ENCODE measurements around the gene ICOSLG. TPM values are rescaled to one million over a fixed set of nuclear protein-coding genes. Genes with fewer than 3 reads are reported as not detected.
"Not testable (repeated sequence)": the region's sequence is repeated elsewhere in the genome, so short reads cannot be mapped to it uniquely, and the experiment has no call there.

ICOSLG gene
- total RNA-seq, 1 donor, result 15.4 TPM

GRCh38 chr21:44255511-44255981, 14.8 kb upstream of the ICOSLG start:
- Histone ChIP-seq H3K27me3 (ENCODE audit: insufficient read depth, low read length) (no peaks in the 10 kb centered on the region), H3K9me3 (ENCODE audit: low read depth, low read length) (no peaks in the 10 kb centered on the region), H3K4me3 (ENCODE audit: low read length) (no peak overlapping the region), H3K4me1 (ENCODE audit: insufficient read depth, low read length) (no peaks in the 10 kb centered on the region)

GRCh38 chr21:44253832-44254710, 13.3 kb upstream of the ICOSLG start:
- Histone ChIP-seq H3K4me1 (ENCODE audit: insufficient read depth, low read length) (no peaks in the 10 kb centered on the region), H3K4me3 (ENCODE audit: low read length) (no peak overlapping the region), H3K27me3 (ENCODE audit: insufficient read depth, low read length) (no peaks in the 10 kb centered on the region), H3K9me3 (ENCODE audit: low read depth, low read length) (no peaks in the 10 kb centered on the region)

DNA sequence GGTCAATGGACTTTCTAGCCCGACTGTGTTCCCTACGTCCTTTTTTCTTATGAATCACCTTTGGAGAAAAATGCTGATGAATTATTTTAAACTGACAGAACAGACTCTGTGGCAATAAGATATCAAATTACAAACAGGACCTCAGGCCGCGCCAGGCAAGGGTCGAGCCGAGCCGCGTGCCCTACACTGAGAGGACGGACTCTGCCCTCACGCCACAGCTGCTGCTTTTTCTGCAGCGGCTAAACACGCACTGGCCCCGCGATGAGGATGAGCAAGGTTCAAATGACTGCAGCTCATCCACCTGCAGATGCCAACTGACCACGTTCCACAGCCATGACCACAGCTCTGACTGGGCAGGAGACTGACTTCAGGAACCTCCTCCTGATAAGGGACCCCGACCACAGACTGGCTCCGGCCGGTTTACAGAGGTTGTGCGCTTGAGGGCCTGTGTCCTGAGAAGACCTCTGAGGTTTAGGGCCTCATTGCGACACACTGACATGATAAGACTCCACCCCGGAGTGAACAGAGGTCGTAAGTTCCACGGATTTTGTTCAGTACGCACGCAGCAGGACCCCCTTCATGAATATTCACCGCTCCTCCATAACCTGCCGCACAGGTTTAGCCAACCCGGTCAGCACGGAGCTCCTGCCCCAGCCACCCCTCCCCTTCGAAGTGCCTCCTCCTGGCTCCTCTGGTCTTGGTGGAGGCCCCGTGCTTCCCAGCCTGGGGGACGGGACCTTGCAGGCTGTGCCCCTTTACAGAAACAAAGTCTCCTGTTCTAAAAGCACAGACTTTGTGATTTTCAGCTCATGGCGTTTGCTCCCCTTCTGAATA, 8.7 kb upstream of the ICOSLG start:
- not testable (repeated sequence) for H3K4me1 ChIP-seq (ENCODE audit: insufficient read depth, low read length); H3K27me3 ChIP-seq (ENCODE audit: insufficient read depth, low read length); H3K4me3 ChIP-seq (ENCODE audit: low read length); H3K9me3 ChIP-seq (ENCODE audit: low read depth, low read length)

DNA sequence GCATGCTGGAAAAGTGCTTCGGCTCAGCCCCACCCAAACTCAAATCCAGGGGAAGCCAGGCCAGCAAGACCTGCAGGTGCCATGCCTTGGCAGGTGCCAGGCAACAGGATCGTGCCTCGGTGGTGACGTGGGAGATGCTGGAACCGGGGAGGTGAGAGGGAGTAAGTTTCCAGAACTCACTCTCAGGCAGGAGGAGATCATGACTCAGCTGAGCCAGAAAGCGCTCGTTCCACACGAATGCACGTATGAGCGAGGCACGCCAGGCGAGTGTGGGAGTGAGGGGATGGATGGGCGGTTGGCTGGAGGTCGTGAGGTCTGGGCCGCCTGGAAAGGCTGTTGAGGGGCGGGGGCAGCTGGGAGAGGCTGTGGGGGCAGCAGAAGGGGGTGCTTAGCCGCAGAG, 7.2 kb upstream of the ICOSLG start:
- H3K27me3 ChIP-seq (ENCODE audit: insufficient read depth, low read length); H3K9me3 ChIP-seq (ENCODE audit: low read depth, low read length); H3K4me1 ChIP-seq (ENCODE audit: insufficient read depth, low read length); H3K4me3 ChIP-seq (ENCODE audit: low read length): not testable (repeated sequence)

DNA sequence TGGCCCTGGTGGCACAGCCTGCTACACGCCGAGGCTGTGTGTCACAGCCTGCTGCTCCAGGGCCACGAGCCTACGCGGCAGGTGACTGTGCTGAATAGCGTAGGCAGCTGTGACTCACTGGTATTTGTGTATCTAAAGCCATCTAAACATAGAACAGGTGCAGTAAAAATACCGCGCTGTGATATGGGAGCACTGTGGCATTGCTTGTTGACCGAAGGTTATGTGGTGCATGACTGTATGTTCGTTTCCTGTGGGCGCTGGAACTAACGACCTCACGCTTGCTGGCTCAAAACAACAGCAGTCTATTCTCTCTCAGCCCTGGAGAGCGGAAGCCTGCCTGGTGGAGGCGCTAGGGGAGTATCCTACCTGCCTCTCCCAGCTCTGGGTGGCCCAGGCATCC, 3.2 kb upstream of the ICOSLG start:
- H3K4me1 ChIP-seq (ENCODE audit: insufficient read depth, low read length); H3K4me3 ChIP-seq (ENCODE audit: low read length); H3K9me3 ChIP-seq (ENCODE audit: low read depth, low read length); H3K27me3 ChIP-seq (ENCODE audit: insufficient read depth, low read length): not testable (repeated sequence)

- H3K4me3 ChIP-seq (ENCODE audit: low read length); H3K4me1 ChIP-seq (ENCODE audit: insufficient read depth, low read length); H3K9me3 ChIP-seq (ENCODE audit: low read depth, low read length); H3K27me3 ChIP-seq (ENCODE audit: insufficient read depth, low read length): not testable (repeated sequence)
These were observed 538 bp upstream of the ICOSLG start for GRCh38 chr21:44241281-44241680.

DNA sequence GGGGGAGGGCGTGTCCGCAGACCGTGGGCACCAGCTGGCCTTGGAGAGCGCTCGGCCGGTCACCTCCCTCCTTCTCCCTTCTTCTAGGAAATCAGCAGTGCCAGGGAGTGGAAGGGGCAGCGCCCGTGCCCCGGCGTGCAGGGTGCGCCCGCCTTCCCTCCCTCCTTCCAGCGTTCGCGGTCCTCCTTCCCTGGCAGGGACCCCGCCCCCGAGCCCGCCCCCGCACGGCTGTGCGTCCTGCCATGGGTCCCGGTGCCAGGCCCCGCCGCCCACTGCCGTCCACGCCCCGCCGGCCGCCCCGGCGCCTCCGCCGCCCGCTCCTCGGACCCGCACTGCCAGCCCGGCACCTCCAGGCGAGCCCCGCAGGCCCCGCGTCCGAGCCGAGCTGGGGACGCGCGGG, 390 bp downstream of the ICOSLG start:
- H3K4me1 ChIP-seq (ENCODE audit: insufficient read depth, low read length); H3K9me3 ChIP-seq (ENCODE audit: low read depth, low read length); H3K27me3 ChIP-seq (ENCODE audit: insufficient read depth, low read length); H3K4me3 ChIP-seq (ENCODE audit: low read length): not testable (repeated sequence)

DNA sequence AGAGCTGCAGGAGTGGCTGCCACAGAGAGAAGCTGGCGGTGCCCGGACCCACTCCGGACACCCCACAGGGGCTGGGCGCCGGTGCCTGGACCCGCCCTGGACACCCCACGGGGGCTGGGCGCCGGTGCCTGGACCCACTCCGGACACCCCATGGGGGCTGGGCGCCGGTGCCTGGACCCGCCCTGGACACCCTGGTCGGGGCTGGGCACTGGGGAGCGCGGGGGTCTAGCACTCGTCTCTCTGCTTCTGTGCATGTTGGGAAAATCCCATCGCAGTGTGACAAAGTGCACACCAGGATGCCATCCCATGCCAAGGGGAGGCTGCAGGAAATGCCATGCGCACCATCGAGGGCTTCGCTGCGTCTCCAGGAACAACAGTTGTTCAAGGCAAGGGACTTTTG, 11.2 kb downstream of the ICOSLG start:
- H3K4me1 ChIP-seq (ENCODE audit: insufficient read depth, low read length); H3K27me3 ChIP-seq (ENCODE audit: insufficient read depth, low read length); H3K4me3 ChIP-seq (ENCODE audit: low read length); H3K9me3 ChIP-seq (ENCODE audit: low read depth, low read length): not testable (repeated sequence)

GRCh38 chr21:44228109-44228508, 12.6 kb downstream of the ICOSLG start:
- not testable (repeated sequence) for H3K4me3 ChIP-seq (ENCODE audit: low read length); H3K27me3 ChIP-seq (ENCODE audit: insufficient read depth, low read length); H3K9me3 ChIP-seq (ENCODE audit: low read depth, low read length)

GRCh38 chr21:44227614-44228013, 13.1 kb downstream of the ICOSLG start:
- H3K4me3 ChIP-seq (ENCODE audit: low read length); H3K27me3 ChIP-seq (ENCODE audit: insufficient read depth, low read length); H3K4me1 ChIP-seq (ENCODE audit: insufficient read depth, low read length): not testable (repeated sequence)

More at GRCh38 chr21:44228109-44228508, 12.6 kb downstream of the ICOSLG start:
- H3K4me1 ChIP-seq (ENCODE audit: insufficient read depth, low read length), result not testable (repeated sequence)

DNA sequence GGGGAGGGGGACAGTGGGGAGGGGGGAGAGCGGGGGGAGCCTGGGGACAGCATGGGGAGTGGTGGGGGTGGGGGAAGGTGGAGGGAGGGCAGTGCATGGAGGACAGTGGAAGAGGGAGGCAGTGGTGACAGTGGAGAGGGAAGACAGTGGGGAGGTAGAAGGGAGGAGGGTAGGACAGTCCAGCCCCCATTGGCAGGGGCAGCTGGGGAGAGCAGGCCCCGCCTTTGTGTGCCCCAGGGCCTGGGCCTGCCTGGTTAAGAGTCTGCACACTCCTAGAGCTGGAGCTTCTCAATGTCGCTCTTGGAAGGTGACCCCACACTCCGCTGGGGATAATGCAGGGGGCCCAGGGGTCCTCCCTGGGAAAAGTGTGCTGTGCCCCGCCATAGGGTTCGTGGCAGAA, 15.1 kb downstream of the ICOSLG start:
- H3K4me1 ChIP-seq (ENCODE audit: insufficient read depth, low read length); H3K4me3 ChIP-seq (ENCODE audit: low read length); H3K9me3 ChIP-seq (ENCODE audit: low read depth, low read length); H3K27me3 ChIP-seq (ENCODE audit: insufficient read depth, low read length): not testable (repeated sequence)

More at GRCh38 chr21:44227614-44228013, 13.1 kb downstream of the ICOSLG start:
- H3K9me3 ChIP-seq (ENCODE audit: low read depth, low read length), result not testable (repeated sequence)

DNA sequence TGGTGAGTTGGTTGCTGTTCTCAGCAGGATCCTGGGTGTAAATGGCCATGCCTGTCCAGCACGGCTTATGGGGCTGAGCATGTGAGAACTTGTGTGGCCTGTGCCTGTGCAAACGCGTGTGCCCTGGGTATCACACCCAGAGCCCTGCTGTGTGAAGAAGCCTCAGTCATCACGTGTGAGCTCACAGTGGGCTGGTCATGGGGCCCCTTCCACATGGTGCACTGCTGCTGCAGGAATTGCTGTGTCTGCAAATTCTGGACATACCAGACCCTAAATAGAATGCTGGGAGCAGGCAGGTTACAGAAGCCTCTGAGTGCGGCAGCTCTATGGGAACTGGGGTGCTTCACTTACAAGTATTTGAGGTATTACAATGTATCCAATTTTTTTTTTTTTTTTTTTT, 17.4 kb downstream of the ICOSLG start:
- not testable (repeated sequence) for H3K27me3 ChIP-seq (ENCODE audit: insufficient read depth, low read length); H3K4me3 ChIP-seq (ENCODE audit: low read length); H3K9me3 ChIP-seq (ENCODE audit: low read depth, low read length); H3K4me1 ChIP-seq (ENCODE audit: insufficient read depth, low read length)

GRCh38 chr21:44220674-44221073, 20.1 kb downstream of the ICOSLG start:
- not testable (repeated sequence) for H3K9me3 ChIP-seq (ENCODE audit: low read depth, low read length); H3K4me1 ChIP-seq (ENCODE audit: insufficient read depth, low read length); H3K4me3 ChIP-seq (ENCODE audit: low read length)

DNA sequence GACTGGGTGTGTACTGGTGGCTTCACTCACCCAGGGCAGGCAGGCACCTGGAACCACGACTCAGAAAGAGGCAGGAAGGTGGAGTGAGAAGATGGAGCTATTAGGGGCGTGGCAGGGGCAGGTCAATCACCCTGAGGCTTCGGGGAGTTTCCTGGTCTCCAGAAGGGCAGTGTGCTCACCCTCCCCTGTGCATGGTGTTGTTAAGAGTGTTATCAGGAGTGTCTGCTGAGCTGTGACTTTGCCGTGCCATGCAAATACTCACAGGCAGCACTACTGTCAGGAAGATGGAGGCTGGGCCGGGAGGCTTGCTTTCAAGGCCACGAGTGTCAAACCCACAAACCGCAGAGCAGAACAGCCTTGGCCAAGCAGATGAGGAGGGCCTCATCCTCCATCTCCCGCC, 22.3 kb downstream of the ICOSLG start:
- H3K4me3 ChIP-seq (ENCODE audit: low read length); H3K4me1 ChIP-seq (ENCODE audit: insufficient read depth, low read length); H3K27me3 ChIP-seq (ENCODE audit: insufficient read depth, low read length); H3K9me3 ChIP-seq (ENCODE audit: low read depth, low read length): not testable (repeated sequence)

More at GRCh38 chr21:44220674-44221073, 20.1 kb downstream of the ICOSLG start:
- not testable (repeated sequence) for H3K27me3 ChIP-seq (ENCODE audit: insufficient read depth, low read length)

DNA sequence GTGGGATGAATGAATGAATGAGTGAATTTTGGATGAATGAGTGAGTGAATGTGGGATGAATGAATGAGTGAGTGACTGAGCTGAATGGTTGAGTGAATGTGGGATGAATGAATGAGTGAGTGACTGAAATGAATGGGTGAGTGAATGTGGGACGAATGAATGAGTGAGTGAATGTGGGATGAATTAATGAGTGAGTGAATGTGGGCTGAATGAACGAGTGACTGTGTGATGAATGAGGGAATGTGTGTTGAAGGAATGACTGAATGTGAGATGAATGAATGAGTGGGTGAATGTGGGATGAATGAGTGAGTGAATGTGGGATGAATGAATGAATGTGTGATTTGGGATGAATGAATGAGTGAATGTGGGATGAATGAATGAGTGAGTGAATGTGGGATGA, 28.8 kb downstream of the ICOSLG start:
- H3K9me3 ChIP-seq (ENCODE audit: low read depth, low read length); H3K4me1 ChIP-seq (ENCODE audit: insufficient read depth, low read length); H3K4me3 ChIP-seq (ENCODE audit: low read length); H3K27me3 ChIP-seq (ENCODE audit: insufficient read depth, low read length): not testable (repeated sequence)

DNA sequence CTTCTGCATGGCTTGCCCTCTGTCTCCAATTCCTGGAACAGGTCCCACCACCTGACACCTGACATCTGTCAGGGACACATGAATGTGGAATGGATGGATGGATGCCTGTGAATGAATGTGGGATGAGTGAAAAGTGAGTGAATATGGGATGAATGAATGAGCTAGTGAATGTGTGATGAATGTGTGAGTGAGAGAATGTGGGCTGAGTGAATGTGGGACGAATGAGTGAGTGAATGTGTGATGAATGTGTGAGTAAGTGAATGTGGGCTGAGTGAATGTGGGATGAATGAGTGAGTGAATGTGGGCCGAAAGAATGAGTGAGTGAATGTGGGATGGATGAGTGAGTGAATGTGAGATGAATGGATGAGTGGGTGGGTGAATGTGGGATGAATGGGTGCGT, 29.2 kb downstream of the ICOSLG start:
- H3K4me3 ChIP-seq (ENCODE audit: low read length); H3K27me3 ChIP-seq (ENCODE audit: insufficient read depth, low read length); H3K4me1 ChIP-seq (ENCODE audit: insufficient read depth, low read length); H3K9me3 ChIP-seq (ENCODE audit: low read depth, low read length): not testable (repeated sequence)

Data from mononuclear cell (primary cell).